Activated CD4-positive, alpha-beta memory T cell treated with anti-CD3 and anti-CD28 coated beads, Interleukin-2, amount 10 ng/mL, durations not matched to agents 7 days and 5 days (primary cell): ENCODE measurements around the gene FAHD1. TPM values are rescaled to one million over a fixed set of nuclear protein-coding genes. Genes with fewer than 3 reads are reported as not detected.
A peak's percentile ranks its signal among the peaks of the same experiment; 100 is the strongest.
"Not testable (repeated sequence)": the region's sequence is repeated elsewhere in the genome, so short reads cannot be mapped to it uniquely, and the experiment has no call there.

ENCODE experiments used
- CTCF ChIA-PET: fragments of 350-600 bp; sonication (Branson Sonifier 250); formaldehyde crosslinking; loops from one replicate; lab custom pipeline; 2021; ENCODE audit warnings: antibody characterized with exemption, inconsistent platforms; lab: Charles Lee
- POLR2A ChIA-PET: fragments of 350-600 bp; sonication (Branson Sonifier 250); formaldehyde crosslinking; loops from one replicate; lab custom pipeline; 2021; ENCODE audit warnings: antibody characterized with exemption; lab: Charles Lee
- DNase-seq: peaks from one replicate; pipeline ENCODE4 v3.0.0-alpha.2; 2020
- H3K27ac Mint-ChIP-seq: one replicate; pipeline ENCODE4 v1.8.0; 2021; ENCODE audit warnings: mild to moderate bottlenecking, mixed read lengths
- H3K27me3 Mint-ChIP-seq: one replicate; pipeline ENCODE4 v1.8.0; 2021; ENCODE audit warnings: mixed read lengths
- H3K36me3 Mint-ChIP-seq: one replicate; pipeline ENCODE4 v1.8.0; 2021; ENCODE audit warnings: low read depth, mixed read lengths
- H3K4me1 Mint-ChIP-seq: one replicate; pipeline ENCODE4 v1.8.0; 2021; ENCODE audit warnings: mixed read lengths
- H3K4me3 Mint-ChIP-seq: one replicate; pipeline ENCODE4 v1.8.0; 2021; ENCODE audit warnings: mild to moderate bottlenecking, mixed read lengths
- H3K9me3 Mint-ChIP-seq: one replicate; pipeline ENCODE4 v1.8.0; 2021; ENCODE audit warnings: mixed read lengths
- total RNA-seq, 2 experiments: library from RNA; stranded (reverse); gene quantifications; one replicate each; pipeline ENCODE4 v1.2.3, GENCODE V29; 2021

FAHD1 gene
- total RNA-seq, 2 experiments from 2014 or later, result 7.7 to 7.9 TPM

DNA sequence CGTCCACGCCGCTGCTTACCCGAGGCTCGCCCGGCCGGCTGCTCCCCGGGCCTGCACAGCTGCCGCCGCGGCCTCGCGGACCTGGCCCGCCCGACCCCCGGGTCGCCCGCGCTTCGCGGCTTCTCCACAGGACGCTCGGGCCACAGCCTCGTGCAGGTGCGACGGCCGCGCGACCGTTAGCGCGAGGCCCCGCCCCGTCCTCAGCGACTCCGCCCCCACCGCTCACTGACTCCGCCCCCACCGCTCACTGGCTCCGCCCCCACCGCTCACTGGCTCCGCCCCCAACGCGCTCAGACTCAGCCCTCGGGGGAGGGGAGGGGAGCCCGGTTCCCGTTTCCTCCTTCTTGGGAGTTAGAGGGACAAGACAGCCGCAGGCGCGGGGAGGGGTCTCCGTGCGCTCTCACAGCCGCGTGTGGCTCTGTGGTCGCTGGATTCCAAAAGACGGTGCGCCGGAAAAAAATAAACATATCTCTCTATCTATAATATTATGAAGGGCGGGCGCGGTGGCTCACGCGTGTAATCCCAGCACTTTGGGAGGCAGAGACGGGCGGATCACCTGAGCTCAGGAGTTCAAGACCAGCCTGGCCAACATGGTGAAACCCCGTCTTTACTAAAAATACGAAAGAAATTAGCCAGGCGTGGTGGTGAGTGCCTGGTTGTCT lies 45.1 kb downstream of the FAHD1 start, which contains the start of gene MEIOB:
Gene MEIOB (minus strand): TSS at position 191 of the 662 bp plus-strand sequence. CDS start 3,989 bp downstream, outside the sequence.
- ChIA-PET CTCF (no interaction called here), POLR2A (no interaction called here)
- Mint-ChIP-seq H3K9me3 (no peaks in the 10 kb centered on the region), H3K4me3 (peak within 1 kb of the TSS; percentile 24), H3K27ac (no peak within 1 kb of the TSS), H3K4me1 (peaks cover 10% of the 10 kb centered on the region), H3K27me3 (peaks cover 17% of the 10 kb centered on the region), H3K36me3 (no peaks in the 10 kb centered on the region)
- peak; percentile 23 for DNase-seq

DNA sequence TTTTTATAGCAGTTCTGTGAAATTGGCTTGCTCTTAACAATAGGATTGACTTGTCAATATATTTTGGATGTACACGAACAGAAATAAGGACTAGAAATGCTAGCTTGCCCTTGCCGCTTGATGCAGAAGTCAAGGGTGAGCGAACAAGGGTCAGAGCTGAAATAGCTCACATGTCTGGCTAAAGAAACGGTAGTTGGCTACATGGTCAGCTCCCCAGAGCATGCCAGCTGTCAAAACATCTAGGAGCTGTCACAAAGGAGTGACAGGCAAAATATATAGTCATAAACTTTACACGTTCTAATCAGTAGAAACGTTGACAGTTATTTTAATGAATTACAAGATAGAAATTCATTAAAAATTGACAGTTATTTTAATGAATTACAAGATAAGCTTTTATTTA lies 47.8 kb downstream of the FAHD1 start:
- Mint-ChIP-seq H3K4me3 (no peak overlapping the region), H3K9me3 (no peaks in the 10 kb centered on the region), H3K27me3 (peaks cover 24% of the 10 kb centered on the region), H3K27ac (no peak overlapping the region), H3K36me3 (no peaks in the 10 kb centered on the region), H3K4me1 (peaks cover 14% of the 10 kb centered on the region)
- POLR2A ChIA-PET, result interaction anchor here (0.7 kb wide), 1 partner anchor 9 kb away, joined by 4 read pairs; no protein-coding TSS in a partner anchor
- DNase-seq, result no peak
- CTCF ChIA-PET, result interaction anchor here (0.7 to 1.3 kb wide), 2 partner anchors 9 to 59 kb away, joined by 3 to 4 read pairs; no protein-coding TSS in a partner anchor

GRCh38 chr16:1876066-1876465 lies 49.1 kb downstream of the FAHD1 start:
- POLR2A ChIA-PET, H3K4me3 Mint-ChIP-seq, DNase-seq, H3K9me3 Mint-ChIP-seq, H3K27ac Mint-ChIP-seq, H3K36me3 Mint-ChIP-seq: not testable (repeated sequence)
- peaks cover 24% of the 10 kb centered on the region for H3K27me3 Mint-ChIP-seq
- CTCF ChIA-PET, result interaction anchor here (1.0 to 4.2 kb wide), 3 partner anchors 9 to 53 kb away, joined by 3 to 15 read pairs (median 4); no protein-coding TSS in a partner anchor
- peaks cover 14% of the 10 kb centered on the region for H3K4me1 Mint-ChIP-seq

GRCh38 chr16:1876468-1876867 lies 49.5 kb downstream of the FAHD1 start:
- ChIA-PET POLR2A (no interaction called here), CTCF (interaction anchor here (1.0 to 4.2 kb wide), 4 partner anchors 8 to 146 kb away, joined by 3 to 15 read pairs (median 4); no protein-coding TSS in a partner anchor)
- no peaks in the 10 kb centered on the region for H3K36me3 Mint-ChIP-seq
- no peaks in the 10 kb centered on the region for H3K9me3 Mint-ChIP-seq
- H3K4me3 Mint-ChIP-seq, result no peak overlapping the region
- no peak overlapping the region for H3K27ac Mint-ChIP-seq
- peaks cover 14% of the 10 kb centered on the region for H3K4me1 Mint-ChIP-seq
- peak; percentile 44 for DNase-seq
- peaks cover 24% of the 10 kb centered on the region for H3K27me3 Mint-ChIP-seq

GRCh38 chr16:1877089-1877488 lies 50.1 kb downstream of the FAHD1 start:
- ChIA-PET CTCF (interaction anchor here (0.6 to 4.2 kb wide), 3 partner anchors 14 to 1083 kb away, joined by 3 to 15 read pairs (median 4); no protein-coding TSS in a partner anchor), POLR2A (no interaction called here)
- no peak for DNase-seq
- H3K27me3 Mint-ChIP-seq, result peaks cover 26% of the 10 kb centered on the region
- no peak overlapping the region for H3K4me3 Mint-ChIP-seq
- peaks cover 14% of the 10 kb centered on the region for H3K4me1 Mint-ChIP-seq
- no peaks in the 10 kb centered on the region for H3K36me3 Mint-ChIP-seq
- H3K27ac Mint-ChIP-seq, result no peak overlapping the region
- H3K9me3 Mint-ChIP-seq, result no peaks in the 10 kb centered on the region

GRCh38 chr16:1877804-1878203 lies 50.8 kb downstream of the FAHD1 start:
- POLR2A ChIA-PET, result no interaction called here

DNA sequence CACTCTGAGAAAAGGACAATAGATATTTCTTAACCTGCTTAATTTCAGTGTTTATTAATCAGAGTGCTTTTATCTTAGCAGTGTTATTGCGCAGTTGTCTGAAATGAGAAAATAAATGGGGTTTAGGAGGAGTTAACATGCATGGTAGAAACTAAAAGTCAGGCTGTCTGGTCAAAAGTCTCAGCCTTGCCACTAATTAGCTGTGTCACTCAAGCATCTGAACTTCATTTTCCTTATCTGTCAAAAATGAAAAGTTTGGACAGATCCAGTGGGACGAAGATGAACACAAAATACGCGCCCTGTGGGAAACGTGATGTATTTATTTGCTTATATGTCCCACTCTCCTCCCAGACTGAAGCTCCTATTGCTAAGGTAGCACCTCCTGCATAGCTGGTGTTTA lies 51.2 kb downstream of the FAHD1 start:
- ChIA-PET CTCF (interaction anchor here (4.2 kb wide), 1 partner anchor 15 kb away, joined by 15 read pairs; no protein-coding TSS in a partner anchor), POLR2A (no interaction called here)
- Mint-ChIP-seq H3K27ac (no peak overlapping the region), H3K4me3 (no peak overlapping the region), H3K4me1 (peaks cover 11% of the 10 kb centered on the region), H3K27me3 (peaks cover 20% of the 10 kb centered on the region), H3K9me3 (no peaks in the 10 kb centered on the region), H3K36me3 (no peaks in the 10 kb centered on the region)
- no peak for DNase-seq

More at GRCh38 chr16:1877804-1878203, 50.8 kb downstream of the FAHD1 start:
- DNase-seq, result no peak
- no peak overlapping the region for H3K4me3 Mint-ChIP-seq
- peaks cover 11% of the 10 kb centered on the region for H3K4me1 Mint-ChIP-seq
- no peaks in the 10 kb centered on the region for H3K9me3 Mint-ChIP-seq
- CTCF ChIA-PET, result interaction anchor here (1.1 to 4.2 kb wide), 2 partner anchors 15 to 145 kb away, joined by 4 to 15 read pairs; no protein-coding TSS in a partner anchor
- peaks cover 20% of the 10 kb centered on the region for H3K27me3 Mint-ChIP-seq
- H3K27ac Mint-ChIP-seq, result no peak overlapping the region
- no peaks in the 10 kb centered on the region for H3K36me3 Mint-ChIP-seq

Other genes starting within 250 kb of the FAHD1 start
- 1 to 10 TPM; 7.7 to 9.1 TPM for gene IFT140, start 215.1 kb upstream of the FAHD1 start, total RNA-seq
- 10 to 100 TPM; 24.2 to 24.5 TPM for gene CRAMP1, start 214.8 kb upstream of the FAHD1 start, total RNA-seq
- 10 to 100 TPM; 44.9 to 48.9 TPM for gene JPT2, start 148.9 kb upstream of the FAHD1 start, total RNA-seq
- gene MAPK8IP3, start 121.0 kb upstream of the FAHD1 start, total RNA-seq, result 10 to 100 TPM; 93.4 to 96.8 TPM
- 10 to 100 TPM; 48.0 to 52.0 TPM for gene NME3, start 55.7 kb upstream of the FAHD1 start, total RNA-seq
- 10 to 100 TPM; 23.5 to 24.7 TPM for gene EME2, start 54.4 kb upstream of the FAHD1 start, total RNA-seq
- 10 to 100 TPM; 94.9 to 98.3 TPM for gene MRPS34, start 54.1 kb upstream of the FAHD1 start, total RNA-seq
- gene SPSB3, start 44.6 kb upstream of the FAHD1 start, total RNA-seq, result 10 to 100 TPM; 46.4 to 47.7 TPM
- 10 to 100 TPM; 40.8 to 43.5 TPM for gene NUBP2, start 44.2 kb upstream of the FAHD1 start, total RNA-seq
- under 1 TPM in 1 of 2 experiments, not detected in 1; 0.23 TPM for gene IGFALS, start 33.5 kb upstream of the FAHD1 start, total RNA-seq
- gene HAGH, start 381 bp upstream of the FAHD1 start, total RNA-seq, result 10 to 100 TPM; 51.3 to 51.8 TPM
- gene MEIOB, start 45.0 kb downstream of the FAHD1 start, total RNA-seq, result under 1 TPM in 1 of 2 experiments, not detected in 1; 0.18 TPM
- not detected for gene HS3ST6, start 91.2 kb downstream of the FAHD1 start, total RNA-seq
- 10 to 100 TPM; 17.9 TPM for gene MSRB1, start 116.0 kb downstream of the FAHD1 start, total RNA-seq
- not detected for gene RPL3L, start 127.5 kb downstream of the FAHD1 start, total RNA-seq
- 100 to 1,000 TPM; 131 to 138 TPM for gene NDUFB10, start 132.3 kb downstream of the FAHD1 start, total RNA-seq
- gene RPS2, start 137.6 kb downstream of the FAHD1 start, total RNA-seq, result 1,000 to 10,000 TPM; 2,364 to 2,405 TPM
- not detected for gene RNF151, start 139.7 kb downstream of the FAHD1 start, total RNA-seq
- gene TBL3, start 144.8 kb downstream of the FAHD1 start, total RNA-seq, result 10 to 100 TPM; 27.7 to 28.7 TPM
- under 1 TPM in 1 of 2 experiments, not detected in 1; 0.23 TPM for gene NOXO1, start 154.3 kb downstream of the FAHD1 start, total RNA-seq
- 10 to 100 TPM; 29.1 to 32.0 TPM for gene GFER, start 157.0 kb downstream of the FAHD1 start, total RNA-seq
- 10 to 100 TPM; 12.3 to 12.6 TPM for gene SYNGR3, start 162.8 kb downstream of the FAHD1 start, total RNA-seq
- gene ZNF598, start 182.6 kb downstream of the FAHD1 start, total RNA-seq, result 10 to 100 TPM; 52.1 to 53.6 TPM
- under 1 TPM; 0.48 to 0.65 TPM for gene NPW, start 192.6 kb downstream of the FAHD1 start, total RNA-seq
- gene NHERF2, start 199.7 kb downstream of the FAHD1 start, total RNA-seq, result under 1 TPM; 0.85 to 0.96 TPM
- gene NTHL1, start 220.6 kb downstream of the FAHD1 start, total RNA-seq, result 10 to 100 TPM; 22.5 to 24.5 TPM
- gene TSC2, start 220.8 kb downstream of the FAHD1 start, total RNA-seq, result 10 to 100 TPM; 88.4 to 90.1 TPM